ENCODE measurements around the gene PDAP1.

Gene PDAP1

GRCh38 chr7:99424932-99425730 lies 16.7 kb upstream of the PDAP1 start:
- no peak for DNase-seq

GRCh38 chr7:99422625-99423024 lies 14.2 kb upstream of the PDAP1 start:
- no peak for DNase-seq

- no peak for DNase-seq
Observed at GRCh38 chr7:99422186-99422585, 13.8 kb upstream of the PDAP1 start.

GRCh38 chr7:99420986-99421385 lies 12.6 kb upstream of the PDAP1 start:
- DNase-seq: no peak

GRCh38 chr7:99420213-99420612 lies 11.8 kb upstream of the PDAP1 start:
- no peak for DNase-seq

GRCh38 chr7:99419323-99420021 lies 11.1 kb upstream of the PDAP1 start:
- DNase-seq: no peak

GRCh38 chr7:99418260-99418659 lies 9.9 kb upstream of the PDAP1 start:
- no peak for DNase-seq

- peak in 1 of 4 experiments; percentile 5 for DNase-seq
Observed at GRCh38 chr7:99415513-99416127, 7.2 kb upstream of the PDAP1 start.

GRCh38 chr7:99410635-99411034 lies 2.2 kb upstream of the PDAP1 start:
- DNase-seq: no peak

GRCh38 chr7:99409806-99410205 lies 1.4 kb upstream of the PDAP1 start:
- no peak for DNase-seq

GRCh38 chr7:99409192-99409572 lies 785 bp upstream of the PDAP1 start:
- DNase-seq: no peak

GRCh38 chr7:99407872-99408378 lies 472 bp downstream of the PDAP1 start:
- DNase-seq: peak in 2 of 4 experiments; percentile 24 to 36

- no peak for DNase-seq
Observed at GRCh38 chr7:99406557-99406956, 1.8 kb downstream of the PDAP1 start.

- DNase-seq: no peak
Observed at GRCh38 chr7:99404977-99405320, 3.4 kb downstream of the PDAP1 start.

- no peak for DNase-seq
Observed at GRCh38 chr7:99404235-99404976, 4.0 kb downstream of the PDAP1 start.

- DNase-seq: no peak
Observed at GRCh38 chr7:99403764-99404163, 4.6 kb downstream of the PDAP1 start.

- no peak for DNase-seq
Observed at GRCh38 chr7:99402854-99403253, 5.5 kb downstream of the PDAP1 start.

GRCh38 chr7:99399597-99399996 lies 8.8 kb downstream of the PDAP1 start:
- DNase-seq: no peak

GRCh38 chr7:99398891-99399445 lies 9.4 kb downstream of the PDAP1 start:
- DNase-seq: no peak

GRCh38 chr7:99397297-99397983 lies 11.0 kb downstream of the PDAP1 start:
- no peak for DNase-seq

- DNase-seq: no peak
Observed at GRCh38 chr7:99396418-99397296, 11.7 kb downstream of the PDAP1 start.
